GM12801 (cell line): Measurements from ENCODE around the gene DPP10.

Experiments used
- TF ChIP-seq, protein P1 (sequence below): IDR thresholded peaks from one replicate; pipeline ENCODE4 v1.5.1; 2011; ENCODE audit warnings: control low read depth; ENCODE audit not compliant: insufficient read length; ENCODE audit errors: extremely low read depth

Gene DPP10

DNA sequence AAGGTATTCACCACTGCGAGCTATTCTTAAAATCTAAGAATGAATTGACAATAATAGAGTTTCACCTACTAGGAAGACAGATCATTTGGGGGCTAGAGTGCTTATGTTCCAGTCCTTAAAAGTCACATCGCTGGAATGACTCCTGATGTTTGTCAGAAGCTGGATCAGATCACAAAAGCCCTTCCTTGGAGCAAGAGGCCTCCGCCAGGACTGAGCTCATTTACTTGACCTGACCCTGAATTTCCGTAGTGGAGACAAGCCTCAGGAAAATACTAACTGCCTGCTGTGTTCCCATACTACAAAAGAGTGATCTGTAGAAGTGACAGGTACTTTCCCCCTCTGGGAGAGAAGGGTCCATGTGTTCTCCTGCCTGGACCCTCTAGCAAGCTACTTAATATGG, 483.9 kb downstream of the DPP10 start:
- TF ChIP-seq, protein P1, sequence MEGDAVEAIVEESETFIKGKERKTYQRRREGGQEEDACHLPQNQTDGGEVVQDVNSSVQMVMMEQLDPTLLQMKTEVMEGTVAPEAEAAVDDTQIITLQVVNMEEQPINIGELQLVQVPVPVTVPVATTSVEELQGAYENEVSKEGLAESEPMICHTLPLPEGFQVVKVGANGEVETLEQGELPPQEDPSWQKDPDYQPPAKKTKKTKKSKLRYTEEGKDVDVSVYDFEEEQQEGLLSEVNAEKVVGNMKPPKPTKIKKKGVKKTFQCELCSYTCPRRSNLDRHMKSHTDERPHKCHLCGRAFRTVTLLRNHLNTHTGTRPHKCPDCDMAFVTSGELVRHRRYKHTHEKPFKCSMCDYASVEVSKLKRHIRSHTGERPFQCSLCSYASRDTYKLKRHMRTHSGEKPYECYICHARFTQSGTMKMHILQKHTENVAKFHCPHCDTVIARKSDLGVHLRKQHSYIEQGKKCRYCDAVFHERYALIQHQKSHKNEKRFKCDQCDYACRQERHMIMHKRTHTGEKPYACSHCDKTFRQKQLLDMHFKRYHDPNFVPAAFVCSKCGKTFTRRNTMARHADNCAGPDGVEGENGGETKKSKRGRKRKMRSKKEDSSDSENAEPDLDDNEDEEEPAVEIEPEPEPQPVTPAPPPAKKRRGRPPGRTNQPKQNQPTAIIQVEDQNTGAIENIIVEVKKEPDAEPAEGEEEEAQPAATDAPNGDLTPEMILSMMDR, result no peak

DNA sequence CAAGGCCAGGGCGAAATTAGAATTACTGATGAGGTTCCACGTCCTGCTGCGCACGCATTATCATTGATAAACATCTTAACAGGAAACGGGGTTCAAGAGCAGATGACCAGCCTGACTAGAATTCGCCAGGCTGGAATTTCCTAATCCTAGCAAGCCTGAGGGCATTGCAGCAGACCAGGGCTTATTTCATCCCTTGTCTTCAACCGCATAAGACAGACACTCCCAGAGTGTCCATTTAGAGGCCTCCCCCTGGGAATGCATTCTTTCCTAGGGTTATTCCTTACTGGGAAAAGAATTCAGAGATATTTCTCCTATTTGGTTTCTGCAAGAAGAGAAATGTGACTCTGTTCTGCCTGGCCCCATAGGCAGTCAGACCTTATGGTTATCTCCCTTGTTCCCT, 486.8 kb downstream of the DPP10 start:
- TF ChIP-seq, protein P1, result no peak

DNA sequence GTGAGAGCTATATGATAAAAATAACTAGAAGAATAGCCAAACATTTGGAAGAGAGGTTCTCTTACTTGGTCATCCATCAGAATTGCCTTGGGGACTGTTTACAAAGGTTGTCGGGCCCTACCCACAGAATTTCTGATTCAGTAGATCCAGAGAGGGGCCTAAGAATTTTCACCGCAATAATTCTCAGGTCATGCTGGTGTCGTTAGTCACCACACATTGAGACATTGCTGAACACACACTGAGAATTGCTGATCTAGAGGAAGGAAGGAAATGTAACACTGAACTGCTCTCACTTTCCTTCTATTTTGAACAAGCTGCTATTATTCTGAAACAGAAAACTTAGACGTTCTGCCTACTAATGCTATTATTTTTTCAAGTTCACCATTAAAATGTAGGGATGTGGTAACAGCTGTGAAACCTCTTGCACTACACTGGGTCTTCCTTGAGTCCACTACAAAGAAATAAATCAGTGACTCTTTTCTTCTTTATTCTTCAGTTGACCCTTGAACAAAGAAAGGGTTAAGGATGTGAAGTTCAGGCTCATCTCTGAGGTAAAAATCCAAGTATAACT, 491.3 kb downstream of the DPP10 start:
- TF ChIP-seq, protein P1, result no peak

DNA sequence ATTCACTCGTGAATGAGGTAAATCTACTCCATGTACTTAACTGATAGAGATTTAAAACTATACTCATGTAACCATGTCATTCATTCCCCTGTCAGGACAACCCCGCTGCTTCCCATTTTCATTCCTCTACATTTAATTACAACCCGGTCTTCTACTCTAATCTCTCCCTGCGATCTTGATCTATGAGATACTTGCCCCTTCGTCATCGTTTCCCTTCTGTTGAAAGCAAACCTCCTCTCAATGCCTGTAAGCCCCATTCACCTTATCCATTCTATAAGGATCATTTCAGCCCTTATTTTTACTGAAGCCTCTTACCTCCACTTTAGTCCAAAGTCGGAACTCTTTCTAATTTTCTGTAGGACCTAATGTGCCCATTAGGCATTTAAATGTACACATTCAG, 492.6 kb downstream of the DPP10 start:
- TF ChIP-seq, protein P1, result no peak

DNA sequence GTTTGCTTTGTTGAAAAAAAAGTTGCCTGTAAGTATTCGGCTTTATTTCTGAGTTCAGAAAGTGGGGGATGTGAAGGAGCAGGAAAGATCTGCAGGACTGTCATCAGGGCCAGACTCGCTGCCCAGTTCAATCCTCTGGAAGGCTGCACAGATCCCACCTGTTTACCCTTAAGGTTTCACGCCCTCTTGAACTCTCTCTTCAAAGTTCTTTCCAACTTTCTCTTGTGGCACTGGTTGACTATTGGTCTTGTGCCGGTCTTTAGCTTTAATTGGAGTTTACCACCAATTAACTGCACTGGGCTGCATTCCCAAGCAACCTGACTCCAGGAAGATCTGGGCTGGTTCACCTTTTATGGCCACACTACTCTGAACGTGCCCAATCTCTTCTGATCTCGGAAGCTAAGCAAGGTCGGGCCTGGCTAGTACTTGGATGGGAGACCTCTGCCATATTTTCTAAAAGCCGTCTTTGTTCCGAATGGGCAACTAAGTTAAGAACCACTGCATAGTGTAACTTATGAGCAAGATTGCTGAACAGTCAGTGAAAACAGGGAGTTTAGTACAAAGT, 495.0 kb downstream of the DPP10 start:
- TF ChIP-seq, protein P1, result no peak

DNA sequence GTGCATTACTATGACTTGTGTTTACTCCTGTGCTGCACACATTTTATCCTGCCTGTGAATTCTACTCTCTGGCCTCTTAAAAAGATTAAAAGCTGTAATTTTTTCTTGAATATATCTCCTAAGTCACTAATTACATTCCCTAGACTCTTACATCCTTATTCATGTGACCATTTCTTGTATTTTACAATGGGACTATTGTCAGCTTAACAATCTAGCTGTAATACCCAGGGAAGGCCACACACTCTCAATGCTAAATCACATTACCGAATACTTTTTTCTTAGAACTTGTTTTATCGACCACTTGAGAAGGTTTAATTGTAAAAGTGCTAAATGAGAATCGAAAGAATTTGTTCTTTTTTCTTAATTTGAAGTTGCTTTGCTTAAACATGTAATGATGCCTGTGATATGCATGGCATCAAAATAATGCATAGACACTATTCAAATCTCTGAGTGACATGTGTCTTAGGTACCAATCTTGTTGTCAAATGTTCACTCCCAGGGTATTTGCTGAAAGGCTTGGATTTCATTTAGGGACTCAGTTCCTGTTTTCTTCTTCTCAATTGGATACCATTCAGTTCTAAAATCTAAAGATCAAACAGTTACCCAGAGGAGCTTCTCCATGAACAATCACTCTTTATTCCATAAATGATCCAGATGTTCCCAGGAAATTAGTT, 498.5 kb downstream of the DPP10 start:
- TF ChIP-seq, protein P1, result no peak

DNA sequence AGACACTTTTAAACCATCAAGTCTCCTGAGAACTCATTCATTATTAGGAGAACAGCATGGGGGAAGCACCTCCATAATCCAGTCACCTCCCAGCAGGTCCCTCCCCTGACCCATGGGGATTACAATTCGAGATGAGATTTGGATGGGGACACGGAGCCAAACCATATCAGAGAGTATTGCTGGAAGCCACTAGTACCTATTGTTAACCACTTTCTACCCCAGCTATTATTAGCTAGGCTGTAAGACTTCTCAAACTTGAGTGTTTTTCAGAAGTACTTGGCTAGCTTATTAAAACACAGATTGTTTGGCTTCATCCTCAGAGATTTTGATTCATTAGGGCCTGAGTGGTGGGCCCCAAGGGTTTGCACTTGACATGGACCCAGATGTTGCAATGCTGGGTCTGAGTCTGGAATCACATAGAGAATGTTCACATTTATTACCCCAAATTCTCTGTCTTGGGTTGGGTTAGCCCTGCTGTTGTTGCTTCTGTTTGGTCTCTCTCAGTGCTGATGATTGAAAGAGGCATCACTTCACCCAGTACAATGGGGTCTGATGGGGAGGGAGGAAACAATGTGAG, 506.9 kb downstream of the DPP10 start:
- TF ChIP-seq, protein P1, result no peak
